ENCODE results near the gene ROCK1.

GRCh38 chr18:21054252-21054821 is 57.3 kb downstream of the ROCK1 start:
- TF ChIP-seq CTCF (IDR thresholded peaks at IDR 0.05), result no peak
- no peak for TF ChIP-seq POLR2A (IDR thresholded peaks at IDR 0.05)

Measured in right lobe of liver (tissue), 4 donors.